Activated T-cell treated with anti-CD3 and anti-CD28 coated beads, Interleukin-2, amount 50 U/mL, for 1 hour (primary cell): Measurements from ENCODE around the gene MGST2.
"Not testable (repeated sequence)": the region's sequence is repeated elsewhere in the genome, so short reads cannot be mapped to it uniquely, and the experiment has no call there.

Experiments
- DNase-seq: peaks from one replicate; pipeline ENCODE4 v3.0.0-alpha.2; 2020

MGST2 gene

GRCh38 chr4:139672732-139673131 is 7.1 kb downstream of the MGST2 start:
- DNase-seq, result no peak

GRCh38 chr4:139674875-139675550 is 9.4 kb downstream of the MGST2 start:
- no peak for DNase-seq

- no peak for DNase-seq
Measured at GRCh38 chr4:139675651-139676050, 10.0 kb downstream of the MGST2 start.

GRCh38 chr4:139676365-139676764 is 10.7 kb downstream of the MGST2 start:
- no peak for DNase-seq

- no peak for DNase-seq
Measured at GRCh38 chr4:139676913-139677585, 11.4 kb downstream of the MGST2 start.

GRCh38 chr4:139682309-139682708 is 16.7 kb downstream of the MGST2 start:
- no peak for DNase-seq

GRCh38 chr4:139682741-139683151 is 17.1 kb downstream of the MGST2 start:
- no peak for DNase-seq

- DNase-seq, result no peak
Measured at GRCh38 chr4:139684351-139684750, 18.7 kb downstream of the MGST2 start.

GRCh38 chr4:139685180-139685579 is 19.6 kb downstream of the MGST2 start:
- no peak for DNase-seq

- no peak for DNase-seq
Measured at GRCh38 chr4:139686130-139686529, 20.5 kb downstream of the MGST2 start.

- no peak for DNase-seq
Measured at GRCh38 chr4:139686988-139687387, 21.4 kb downstream of the MGST2 start.

GRCh38 chr4:139689093-139689722 is 23.6 kb downstream of the MGST2 start:
- DNase-seq, result no peak

- no peak for DNase-seq
Measured at GRCh38 chr4:139690419-139690818, 24.8 kb downstream of the MGST2 start.

- no peak for DNase-seq
Measured at GRCh38 chr4:139692309-139693012, 26.8 kb downstream of the MGST2 start.

GRCh38 chr4:139694522-139695107 is 29.0 kb downstream of the MGST2 start:
- DNase-seq, result no peak

- DNase-seq, result no peak
Measured at GRCh38 chr4:139696491-139696890, 30.9 kb downstream of the MGST2 start.

- not testable (repeated sequence) for DNase-seq
Measured at GRCh38 chr4:139698167-139698925, 32.7 kb downstream of the MGST2 start.

- DNase-seq, result no peak
Measured at GRCh38 chr4:139700568-139700967, 34.9 kb downstream of the MGST2 start.

GRCh38 chr4:139704915-139705485 is 39.4 kb downstream of the MGST2 start:
- DNase-seq, result no peak

- DNase-seq, result no peak
Measured at GRCh38 chr4:139709660-139710059, 44.0 kb downstream of the MGST2 start.

GRCh38 chr4:139710073-139710472 is 44.5 kb downstream of the MGST2 start:
- no peak for DNase-seq

GRCh38 chr4:139711461-139711860 is 45.8 kb downstream of the MGST2 start:
- no peak for DNase-seq
